Endothelial cell of umbilical vein (primary cell): ENCODE results near the gene SPTLC1. TPM values are rescaled to one million over a fixed set of nuclear protein-coding genes. Genes with fewer than 3 reads are reported as not detected.

ENCODE experiments used
- BruUV-seq: library from RNA; stranded (reverse); fragments of 400-500 nt; replicated peaks from 2 replicates; lab custom pipeline; 2021; lab: Mats Ljungman, UMichigan
- CTCF ChIA-PET: fragments of 300-600, 350-600 bp; sonication (Branson Sonifier 250); formaldehyde crosslinking; loops from one replicate; lab custom pipeline; 2021; ENCODE audit warnings: antibody characterized with exemption, inconsistent platforms; lab: Charles Lee
- POLR2A ChIA-PET: fragments of 300-600, 350-600 bp; sonication (Branson Sonifier 250); formaldehyde crosslinking; loops from one replicate; lab custom pipeline; 2021; ENCODE audit warnings: antibody characterized with exemption, inconsistent platforms; lab: Charles Lee
- DNase-seq: peaks from one replicate; pipeline ENCODE4 v3.0.0-alpha.2; 2011; ENCODE audit warnings: low read depth, low spot score
- FAIRE-seq: peaks from 2 replicates; lab custom pipeline; 2011; peaks lifted over from hg19 to GRCh38; lab: Jason Lieb, UNC
- H2AFZ ChIP-seq: 2 replicates; pipeline ENCODE4 v1.6.0; 2012; ENCODE audit warnings: low read depth, low read length, control low read depth, inconsistent platforms
- H3K27ac ChIP-seq: 2 replicates; pipeline ENCODE4 v1.5.1; 2011; ENCODE audit warnings: low read depth, mild to moderate bottlenecking, control low read depth, low read length, moderate library complexity; ENCODE audit not compliant: insufficient read depth
- H3K27me3 ChIP-seq, 2 experiments: 2 replicates each; pipeline versions ENCODE4 v1.6.0 to v1.6.1; 2011; ENCODE audit warnings: low read length in 2 of 2, mixed read lengths in 1 of 2; ENCODE audit not compliant: control insufficient read depth in 2 of 2, insufficient read depth in 2 of 2
- H3K36me3 ChIP-seq, 2 experiments: 2 replicates in 1 of 2; 3 replicates in 1 of 2; pipeline ENCODE4 v1.5.1; 2011; ENCODE audit warnings: low read length in 2 of 2, mild to moderate bottlenecking in 1 of 2, moderate library complexity in 1 of 2; ENCODE audit not compliant: control insufficient read depth in 2 of 2, insufficient read depth in 2 of 2; ENCODE audit errors: extremely low read depth in 1 of 2
- H3K4me1 ChIP-seq: 3 replicates; pipeline ENCODE4 v1.5.1; 2011; ENCODE audit warnings: mild to moderate bottlenecking, low read length; ENCODE audit not compliant: control insufficient read depth, insufficient read depth; ENCODE audit errors: extremely low read depth
- H3K4me2 ChIP-seq: 2 replicates; pipeline ENCODE4 v1.6.1; 2011; ENCODE audit warnings: low read length, control low read depth, mixed read lengths; ENCODE audit not compliant: insufficient read depth
- H3K4me3 ChIP-seq, 3 experiments: fragments of 200-600 bp in 1 of 3; sonication (generic), shearing (Covaris generic) in 1 of 3; replicated peaks in 1 of 3; 2 replicates each; pipeline ENCODE4 v1.5.1; 2011 to 2016; ENCODE audit warnings: control low read depth in 3 of 3, low read length in 3 of 3, mild to moderate bottlenecking in 2 of 3, inconsistent platforms in 1 of 3, low read depth in 1 of 3, moderate library complexity in 1 of 3; ENCODE audit not compliant: insufficient read depth in 1 of 3
- H3K79me2 ChIP-seq: 2 replicates; pipeline ENCODE4 v1.6.0; 2012; ENCODE audit warnings: low read length, inconsistent platforms; ENCODE audit not compliant: control insufficient read depth, insufficient read depth
- H3K9ac ChIP-seq: replicated peaks from 2 replicates; pipeline ENCODE3; 2011; ENCODE audit warnings: low read length, control low read depth; ENCODE audit not compliant: insufficient read depth; ENCODE audit errors: extremely low read depth
- H3K9me1 ChIP-seq: replicated peaks from 3 replicates; pipeline ENCODE4 v1.6.0; 2011; ENCODE audit warnings: mild to moderate bottlenecking, low read length; ENCODE audit not compliant: control insufficient read depth, insufficient read depth; ENCODE audit errors: extremely low read depth
- H3K9me3 ChIP-seq: replicated peaks from 2 replicates; pipeline ENCODE4 v1.5.1; 2012; ENCODE audit warnings: low read length, inconsistent platforms; ENCODE audit not compliant: control insufficient read depth, insufficient read depth
- H4K20me1 ChIP-seq: replicated peaks from 2 replicates; pipeline ENCODE3; 2011; ENCODE audit warnings: mild to moderate bottlenecking, low read length; ENCODE audit not compliant: control insufficient read depth, insufficient read depth; ENCODE audit errors: extremely low read depth
- EZH2 ChIP-seq: IDR thresholded peaks from 2 replicates; pipeline ENCODE4 v1.6.1; 2012; ENCODE audit warnings: borderline replicate concordance, low read depth, mild to moderate bottlenecking, moderate library complexity, low read length, inconsistent platforms; ENCODE audit not compliant: severe bottlenecking
- FOS ChIP-seq: IDR thresholded peaks from 2 replicates; pipeline ENCODE4 v1.6.1; 2011; ENCODE audit warnings: mild to moderate bottlenecking, low read length, moderate library complexity, borderline replicate concordance; ENCODE audit not compliant: insufficient read depth
- GATA2 ChIP-seq: IDR thresholded peaks from 2 replicates; pipeline ENCODE4 v1.7.0; 2011; ENCODE audit warnings: low read depth, mild to moderate bottlenecking, moderate library complexity, mixed read lengths, low read length; ENCODE audit not compliant: insufficient read length, insufficient read depth
- JUN ChIP-seq: IDR thresholded peaks from 2 replicates; pipeline ENCODE4 v1.6.1; 2011; ENCODE audit warnings: borderline replicate concordance, low read depth; ENCODE audit not compliant: insufficient read length, insufficient read depth
- MYC ChIP-seq: IDR thresholded peaks from one replicate; pipeline ENCODE4 v1.6.1; 2011; ENCODE audit warnings: mild to moderate bottlenecking, low read depth, low read length
- POLR2A ChIP-seq: IDR thresholded peaks from 2 replicates; pipeline ENCODE4 v1.6.1; 2012; ENCODE audit warnings: low read depth, mild to moderate bottlenecking, control low read depth, low read length
- POLR2AphosphoS5 ChIP-seq: IDR thresholded peaks from 2 replicates; pipeline ENCODE4 v1.6.1; 2012; ENCODE audit warnings: low read depth, mild to moderate bottlenecking, control low read depth, low read length, moderate library complexity; ENCODE audit not compliant: insufficient read depth
- dilution Hi-C: fragments of 300-500 bp; cut with MboI; formaldehyde crosslinking; loops from one replicate; pipeline ENCODE4 v1.15.0; 2019; ENCODE audit warnings: low sequenced_read_pairs; ENCODE audit not compliant: extremely low pct_ligation_motif_present
- intact Hi-C: fragments of 100-400 bp; cut with micrococcal nuclease; formaldehyde crosslinking; loops from one replicate; pipeline ENCODE4 v1.10.0; 2022
- polyA plus RNA-seq, 4 experiments: library from polyadenylated mRNA; depleted of rRNA in 3 of 4; stranded (reverse) in 3 of 4; unstranded in 1 of 4; fragments of >200 nt; gene quantifications; 2 replicates each; pipeline versions ENCODE4 v1.2.1 to v1.2.3, GENCODE V29; 2011 to 2012; ENCODE audit warnings: missing spikeins in 1 of 4
- total RNA-seq: library from RNA; stranded (reverse); gene quantifications from 2 replicates; pipeline ENCODE4 v1.2.3, GENCODE V29; 2021
- TF ChIP-seq, protein P1 (sequence below): IDR thresholded peaks from 2 replicates; pipeline ENCODE4 v1.6.1; 2011; ENCODE audit not compliant: insufficient read depth, insufficient read length
- TF ChIP-seq, protein P2 (sequence below), 2 donors: IDR thresholded peaks; 1 replicate in 1 of 2; 2 replicates in 1 of 2; pipeline ENCODE4 v1.5.1; 2011; ENCODE audit warnings: low read length in 2 of 2, mild to moderate bottlenecking in 2 of 2, moderate library complexity in 2 of 2, control low read depth in 1 of 2, inconsistent platforms in 1 of 2, low read depth in 1 of 2; ENCODE audit not compliant: insufficient read depth in 1 of 2; ENCODE audit errors: extremely low read depth in 1 of 2

Gene SPTLC1
- total and polyA plus RNA-seq, 2 donors (not counting 3 experiments of a cell fraction or from before 2014, with no cell fraction given): 35.9 to 68.5 TPM

DNA sequence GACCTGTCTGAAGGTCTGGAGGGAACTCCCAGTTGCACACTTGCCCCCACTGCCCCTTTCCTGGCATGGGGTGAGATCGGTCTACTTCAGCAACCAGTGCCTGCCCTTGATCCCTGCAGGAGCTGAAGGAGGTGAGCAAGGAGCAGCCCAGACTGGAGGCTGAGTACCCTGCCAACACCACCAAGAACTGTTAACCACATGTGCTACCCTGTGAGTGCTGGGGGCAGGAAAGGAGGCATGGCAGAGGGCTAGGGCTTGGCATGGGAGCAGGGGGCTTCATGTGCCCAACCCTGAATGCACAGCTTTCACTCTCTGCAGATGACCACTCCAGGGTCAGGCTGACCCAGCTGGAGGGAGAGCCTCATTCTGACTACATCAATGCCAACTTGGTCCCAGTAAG, 17.3 kb upstream of the SPTLC1 start:
- H3K27ac ChIP-seq: no peak overlapping the region
- no peak for FAIRE-seq
- no TSS peak for BruUV-seq
- peaks cover 5% of the 10 kb centered on the region for H3K4me1 ChIP-seq
- H2AFZ ChIP-seq: no peak overlapping the region
- no peaks in the 10 kb centered on the region for H4K20me1 ChIP-seq
- intact Hi-C loops: no loop called here
- DNase-seq: no peak
- dilution Hi-C loops: no loop called here
- no peaks in the 10 kb centered on the region for H3K27me3 ChIP-seq
- H3K36me3 ChIP-seq: no peaks in the 10 kb centered on the region
- CTCF ChIA-PET: no interaction called here
- no peak overlapping the region for H3K4me2 ChIP-seq
- H3K9me1 ChIP-seq: no peaks in the 10 kb centered on the region
- no peak overlapping the region for H3K4me3 ChIP-seq
- H3K9me3 ChIP-seq: no peaks in the 10 kb centered on the region
- POLR2A ChIA-PET: no interaction called here
- H3K9ac ChIP-seq: no peak overlapping the region
- no peak for TF ChIP-seq JUN
- no peak for TF ChIP-seq POLR2AphosphoS5
- no peak for TF ChIP-seq GATA2
- no peak for TF ChIP-seq FOS
- TF ChIP-seq, protein P1, sequence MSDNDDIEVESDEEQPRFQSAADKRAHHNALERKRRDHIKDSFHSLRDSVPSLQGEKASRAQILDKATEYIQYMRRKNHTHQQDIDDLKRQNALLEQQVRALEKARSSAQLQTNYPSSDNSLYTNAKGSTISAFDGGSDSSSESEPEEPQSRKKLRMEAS: no peak
- TF ChIP-seq, protein P2, sequence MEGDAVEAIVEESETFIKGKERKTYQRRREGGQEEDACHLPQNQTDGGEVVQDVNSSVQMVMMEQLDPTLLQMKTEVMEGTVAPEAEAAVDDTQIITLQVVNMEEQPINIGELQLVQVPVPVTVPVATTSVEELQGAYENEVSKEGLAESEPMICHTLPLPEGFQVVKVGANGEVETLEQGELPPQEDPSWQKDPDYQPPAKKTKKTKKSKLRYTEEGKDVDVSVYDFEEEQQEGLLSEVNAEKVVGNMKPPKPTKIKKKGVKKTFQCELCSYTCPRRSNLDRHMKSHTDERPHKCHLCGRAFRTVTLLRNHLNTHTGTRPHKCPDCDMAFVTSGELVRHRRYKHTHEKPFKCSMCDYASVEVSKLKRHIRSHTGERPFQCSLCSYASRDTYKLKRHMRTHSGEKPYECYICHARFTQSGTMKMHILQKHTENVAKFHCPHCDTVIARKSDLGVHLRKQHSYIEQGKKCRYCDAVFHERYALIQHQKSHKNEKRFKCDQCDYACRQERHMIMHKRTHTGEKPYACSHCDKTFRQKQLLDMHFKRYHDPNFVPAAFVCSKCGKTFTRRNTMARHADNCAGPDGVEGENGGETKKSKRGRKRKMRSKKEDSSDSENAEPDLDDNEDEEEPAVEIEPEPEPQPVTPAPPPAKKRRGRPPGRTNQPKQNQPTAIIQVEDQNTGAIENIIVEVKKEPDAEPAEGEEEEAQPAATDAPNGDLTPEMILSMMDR (IDR thresholded peaks at IDR 0.05; ENCODE audit: extremely low read depth in 1 of 2, insufficient read depth in 1 of 2, low read depth in 1 of 2, low read length in 2 of 2): no peak
- TF ChIP-seq EZH2: no peak
- no peak for TF ChIP-seq POLR2A
- no peak for TF ChIP-seq MYC
- no peaks in the 10 kb centered on the region for H3K79me2 ChIP-seq
